RKO (cell line): Measurements from ENCODE around the gene SIRT3.

Experiments
- DNase-seq: peaks from one replicate; pipeline ENCODE4 v3.0.0-alpha.2; 2016; ENCODE audit warnings: low spot score

Gene SIRT3

GRCh38 chr11:270451-271318 is 34.5 kb upstream of the SIRT3 start:
- no peak for DNase-seq

DNA sequence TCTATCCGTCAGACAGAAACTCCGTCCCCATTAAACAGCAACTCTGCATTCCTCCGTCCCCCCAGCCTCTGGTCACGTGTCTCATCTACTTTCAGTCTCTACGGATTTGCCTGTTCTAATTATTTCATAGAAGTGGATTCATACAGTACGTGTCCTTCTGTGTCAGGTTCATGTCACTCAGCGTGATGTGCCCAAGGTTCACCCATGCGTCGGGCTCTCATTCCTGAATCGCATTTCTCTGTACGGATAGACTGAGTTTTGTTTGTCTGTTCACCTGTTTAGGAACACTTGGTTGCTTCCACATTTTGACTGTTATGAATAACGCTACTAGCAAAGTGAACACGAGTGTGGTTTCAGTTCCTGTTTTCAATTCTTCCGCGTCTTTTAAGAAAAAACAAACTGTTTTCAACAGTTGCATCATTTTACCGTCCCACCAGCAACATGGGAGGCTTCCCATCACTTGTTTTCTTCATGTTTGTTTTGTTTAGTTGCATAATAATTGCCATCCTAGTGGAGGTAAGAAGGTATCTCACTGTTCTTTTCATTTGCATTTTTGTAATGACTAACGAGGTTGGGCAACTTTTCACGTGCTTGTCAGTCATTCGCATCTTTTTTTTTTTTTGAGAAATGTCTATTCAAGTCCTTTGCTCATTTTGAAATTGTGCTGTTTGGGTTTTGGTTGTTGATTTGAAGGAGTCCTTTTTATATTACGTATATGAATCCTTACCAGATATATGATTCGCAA is 33.2 kb upstream of the SIRT3 start:
- DNase-seq = peak; percentile 65

- DNase-seq = peak; percentile 78
Observed at GRCh38 chr11:268716-269145, 32.6 kb upstream of the SIRT3 start.

DNA sequence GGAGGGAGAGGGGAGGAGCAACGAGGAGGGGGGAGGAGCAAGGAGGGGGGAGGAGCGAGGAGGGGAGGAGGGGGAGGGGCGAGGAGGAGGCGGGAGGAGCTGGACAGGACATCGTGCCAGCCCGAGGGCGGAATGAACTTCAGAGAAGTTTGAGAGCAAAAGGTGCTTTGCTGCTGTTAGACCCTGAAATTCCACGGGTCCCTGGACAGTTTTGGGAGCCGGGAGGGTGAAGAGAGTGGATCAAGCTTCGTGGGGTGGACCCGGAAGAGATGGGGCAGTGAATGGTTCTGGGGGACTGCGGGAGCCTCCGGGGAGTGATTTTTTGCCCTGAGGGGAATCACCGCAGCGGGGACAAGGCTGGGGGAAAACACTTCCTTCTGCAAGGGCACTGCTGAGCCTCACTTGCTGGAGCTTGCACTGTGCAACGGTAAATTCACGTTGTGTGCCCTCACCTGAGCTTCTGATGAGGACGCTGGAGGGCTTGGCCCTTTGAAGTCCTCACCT is 31.4 kb upstream of the SIRT3 start:
- no peak for DNase-seq

DNA sequence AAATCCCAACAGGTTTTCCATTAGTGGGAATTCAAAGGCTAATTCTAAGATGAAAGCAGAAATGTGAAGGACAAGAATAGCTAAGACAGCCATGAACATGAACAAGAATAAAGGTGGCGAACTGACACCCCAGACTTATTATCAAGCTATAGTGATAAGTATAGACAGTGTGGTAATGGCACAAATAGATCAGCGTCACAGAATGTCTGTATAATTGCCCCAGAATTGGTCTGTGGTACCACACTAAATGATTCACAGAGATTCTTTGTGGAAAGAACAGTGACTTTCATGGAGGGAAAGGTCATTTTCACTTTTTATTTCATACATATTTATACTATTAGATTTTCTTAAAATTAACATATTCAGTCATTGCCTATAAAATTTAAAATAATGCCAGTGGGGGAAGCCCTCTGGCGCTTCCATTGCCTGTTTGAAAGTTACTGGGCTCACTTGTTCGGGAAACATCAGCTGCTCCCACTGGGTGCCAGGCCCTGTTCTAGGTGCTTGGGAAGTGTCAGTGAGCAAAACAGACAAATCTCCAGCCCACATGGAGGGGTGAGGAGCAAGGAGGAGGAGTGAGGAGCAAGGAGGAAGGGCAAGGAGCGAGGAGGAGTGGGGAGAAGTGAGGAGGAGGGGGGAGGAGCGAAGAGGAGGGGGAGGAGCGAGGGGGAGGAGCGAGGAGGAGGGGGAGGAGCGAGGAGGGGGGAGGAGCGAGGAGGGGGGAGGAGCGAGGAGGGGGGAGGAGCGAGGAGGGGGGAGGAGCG is 30.7 kb upstream of the SIRT3 start:
- no peak for DNase-seq

GRCh38 chr11:261624-262023 is 25.5 kb upstream of the SIRT3 start:
- DNase-seq = no peak

DNA sequence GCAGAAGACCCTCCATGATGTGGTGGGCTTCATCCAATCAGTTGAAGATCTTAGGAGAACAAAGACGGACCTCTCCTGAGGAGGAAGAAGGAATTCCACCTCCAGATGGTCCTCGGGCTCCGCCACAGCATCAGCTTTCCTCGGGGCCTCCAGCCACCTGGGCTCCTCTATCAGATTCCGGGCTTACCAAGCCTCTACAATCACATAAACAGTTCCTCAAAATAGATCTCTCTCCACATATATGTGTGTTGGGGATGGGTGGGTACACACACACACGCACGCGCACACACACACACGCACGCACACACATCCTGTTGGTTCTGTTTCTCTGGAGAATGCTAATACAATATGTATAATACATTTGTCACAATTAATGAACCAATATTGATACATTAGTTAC is 23.3 kb upstream of the SIRT3 start:
- DNase-seq = no peak

DNA sequence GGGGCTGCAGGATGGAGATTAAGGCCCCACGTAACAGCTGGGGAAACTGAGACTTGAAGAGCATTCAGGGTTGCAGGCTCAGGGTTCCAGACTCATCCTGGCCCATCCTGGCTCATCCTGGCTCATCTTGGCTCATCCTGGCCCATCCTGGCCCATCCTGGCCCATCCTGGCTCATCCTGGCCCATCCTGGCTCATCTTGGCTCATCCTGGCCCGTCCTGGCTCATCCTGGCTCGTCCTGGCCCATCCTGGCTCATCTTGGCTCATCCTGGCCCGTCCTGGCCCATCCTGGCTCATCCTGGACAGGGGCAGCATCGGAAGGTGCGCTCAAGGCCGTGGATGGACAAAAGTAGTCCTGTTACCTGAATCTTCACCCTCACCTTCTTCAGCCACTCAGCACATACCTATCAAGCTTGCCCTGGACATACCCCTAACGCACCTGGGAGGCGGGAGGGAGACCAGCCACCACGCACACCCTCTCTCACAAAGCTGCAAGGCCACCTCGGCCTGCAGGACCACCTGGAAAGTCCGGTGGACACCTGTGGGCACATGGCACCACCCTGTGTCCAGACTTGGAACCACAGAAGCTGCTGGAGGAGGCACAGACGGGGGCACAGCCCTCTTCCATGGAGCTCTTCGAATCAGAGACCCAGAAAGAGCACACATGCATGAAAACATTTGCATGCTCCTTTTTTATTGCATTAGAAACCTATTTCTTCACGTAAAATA is 21.8 kb upstream of the SIRT3 start:
- no peak for DNase-seq

DNA sequence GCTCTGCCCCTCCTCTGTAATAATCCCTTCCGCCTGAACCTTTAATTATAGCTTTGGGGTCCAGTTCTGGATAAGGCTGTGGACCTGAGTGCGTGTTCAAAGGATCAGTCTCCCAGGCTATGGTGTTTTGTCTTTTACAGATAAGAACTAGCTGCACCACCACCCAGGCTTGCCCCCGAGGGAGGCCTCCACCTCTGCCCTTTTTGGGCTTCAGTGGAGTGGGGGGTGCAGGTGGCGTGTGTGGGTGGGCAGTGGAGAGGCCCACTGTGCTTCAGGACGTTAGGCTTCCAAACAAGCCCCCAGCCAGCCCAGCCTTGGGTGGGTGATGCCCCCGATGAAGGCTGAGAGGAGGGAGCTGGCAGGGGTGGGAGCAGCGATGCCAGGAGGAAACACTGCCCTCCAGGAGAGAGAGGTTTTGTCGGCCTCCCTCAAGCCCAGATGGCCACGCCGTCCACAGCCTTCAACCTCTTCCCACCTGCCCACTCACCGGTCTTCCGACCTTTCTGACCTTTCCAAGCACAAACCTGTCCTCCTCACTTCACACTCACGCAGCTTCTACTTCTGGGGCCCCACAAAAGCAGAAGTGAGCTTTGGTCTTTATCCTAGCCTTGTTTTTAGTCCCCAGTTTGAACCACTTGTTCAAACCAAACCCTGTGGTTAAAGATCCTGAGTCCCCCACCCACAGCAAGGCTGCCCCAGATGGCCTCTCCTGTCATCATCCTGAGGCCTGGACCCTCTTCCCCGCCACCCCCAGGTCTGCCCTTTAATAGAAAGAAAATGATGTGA is 21.0 kb upstream of the SIRT3 start:
- no peak for DNase-seq

- no peak for DNase-seq
Observed at GRCh38 chr11:255816-256215, 19.7 kb upstream of the SIRT3 start.

GRCh38 chr11:255176-255575 is 19.0 kb upstream of the SIRT3 start:
- no peak for DNase-seq

DNA sequence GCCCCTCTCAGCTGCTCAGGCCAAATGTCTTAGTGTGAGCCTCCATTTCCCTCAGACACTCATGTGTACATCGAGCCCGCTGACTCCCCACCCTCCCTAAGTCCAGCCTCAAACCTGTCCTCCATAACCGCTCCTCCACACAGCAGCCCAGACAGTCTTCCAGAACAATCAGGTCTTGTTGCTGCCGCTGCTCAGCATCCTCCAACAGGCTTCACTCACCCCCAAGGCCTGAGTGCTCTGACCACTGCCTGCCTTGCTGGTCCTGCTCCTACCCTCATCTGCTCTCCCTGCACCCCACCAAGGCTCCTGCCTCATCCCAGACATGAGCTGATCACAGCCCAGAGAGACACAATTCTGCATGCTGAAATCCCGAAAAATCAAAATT is 17.7 kb upstream of the SIRT3 start:
- DNase-seq = no peak

GRCh38 chr11:253160-253885 is 17.2 kb upstream of the SIRT3 start:
- no peak for DNase-seq

- DNase-seq = no peak
Observed at GRCh38 chr11:252666-253065, 16.5 kb upstream of the SIRT3 start.

DNA sequence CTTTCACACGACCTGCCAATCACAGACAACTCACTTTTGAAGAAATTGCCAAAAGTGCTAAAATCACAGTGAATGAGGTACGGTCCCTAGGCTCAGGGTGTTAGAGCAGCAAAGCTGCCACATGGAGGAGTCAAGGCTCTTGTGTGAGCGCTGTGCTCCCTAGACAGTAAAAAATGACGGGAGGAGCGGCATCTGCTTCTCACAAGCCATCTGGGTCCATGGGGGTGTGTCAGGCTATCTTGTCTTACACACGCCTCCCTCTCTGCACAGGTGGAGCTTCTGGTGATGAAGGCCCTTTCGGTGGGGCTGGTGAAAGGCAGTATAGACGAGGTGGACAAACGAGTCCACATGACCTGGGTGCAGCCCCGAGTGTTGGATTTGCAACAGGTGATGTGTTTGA is 15.4 kb upstream of the SIRT3 start:
- no peak for DNase-seq

DNA sequence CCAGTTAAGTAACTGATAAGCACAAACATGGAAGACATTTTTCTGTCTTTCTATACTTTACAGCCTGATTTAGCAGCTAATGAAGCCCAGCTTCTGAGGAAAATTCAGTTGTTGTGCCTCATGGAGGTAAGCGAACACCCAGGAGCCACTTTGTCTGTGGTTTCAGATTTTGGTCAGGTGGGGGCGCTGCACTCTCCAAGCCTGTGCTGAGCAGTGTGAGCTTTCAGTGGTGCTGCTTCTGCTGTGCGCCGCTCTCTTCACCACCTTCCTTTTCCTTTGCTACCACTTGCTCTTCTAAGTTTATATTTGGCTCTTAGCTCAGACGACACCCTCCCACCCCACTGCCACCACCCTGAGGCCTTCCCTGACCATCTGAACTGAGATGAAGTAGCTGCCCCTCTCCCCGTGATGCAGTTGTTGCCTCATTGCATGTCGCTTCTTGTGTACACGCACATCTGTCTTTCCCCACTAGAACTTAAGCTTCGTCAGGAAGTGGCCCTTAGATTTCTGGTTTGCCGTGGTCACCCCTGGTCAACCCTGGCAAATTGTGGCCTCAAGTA is 14.7 kb upstream of the SIRT3 start:
- DNase-seq = peak; percentile 53

GRCh38 chr11:250274-250673 is 14.1 kb upstream of the SIRT3 start:
- DNase-seq = no peak

DNA sequence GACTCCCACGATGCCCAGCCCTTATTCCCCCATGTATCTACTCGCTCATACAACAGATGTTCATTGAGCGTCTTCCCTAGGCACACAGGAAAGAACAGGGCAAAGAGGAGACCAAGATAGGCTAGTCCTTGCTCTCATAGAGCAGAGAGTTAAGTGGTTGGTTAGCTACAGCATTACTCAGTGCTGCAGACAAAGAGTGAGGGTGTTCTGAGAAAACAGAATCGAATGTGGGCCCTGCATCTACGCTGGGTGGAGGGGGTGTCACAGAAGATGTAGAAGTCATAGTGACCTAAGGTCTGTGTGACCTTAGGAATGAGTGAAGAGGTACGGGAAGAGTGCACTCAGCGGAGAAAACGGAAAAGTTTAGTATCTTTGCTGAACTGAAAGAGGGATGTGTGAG is 12.9 kb upstream of the SIRT3 start:
- DNase-seq = no peak

- DNase-seq = no peak
Observed at GRCh38 chr11:244376-244775, 8.2 kb upstream of the SIRT3 start.

GRCh38 chr11:241634-242033 is 5.5 kb upstream of the SIRT3 start:
- no peak for DNase-seq
